Pancreas (tissue), 10 donors: ENCODE results near the gene PTPN6. TPM values are rescaled to one million over a fixed set of nuclear protein-coding genes. Genes with fewer than 3 reads are reported as not detected.

Experiments
- ATAC-seq, 4 donors: fragments of 200-7000 bp; cut with Tn5 transposase; one replicate each; pipeline versions ENCODE4 v1.8.0 to v1.9.1; 2020; ENCODE audit warnings: mild to moderate bottlenecking in 4 of 4, moderate library complexity in 4 of 4
- DNase-seq, 6 donors: peaks; one replicate each; pipeline ENCODE4 v3.0.0-alpha.2; 2020
- FAIRE-seq: peaks from 2 replicates; lab custom pipeline; 2012; peaks lifted over from hg19 to GRCh38; lab: Jason Lieb, UNC
- H3K27ac ChIP-seq, 4 donors: fragments of 200-600 bp; sonication (generic); 1 replicate in 3 of 4; 2 replicates in 1 of 4; pipeline versions ENCODE4 v1.5.0 to v1.8.0; 2020
- H3K27me3 ChIP-seq, 4 donors: fragments of 200-600 bp; one replicate each; pipeline ENCODE4 v1.8.0; 2021
- H3K36me3 ChIP-seq, 3 donors: fragments of 200-600 bp; sonication (generic) in 1 of 3; one replicate each; pipeline versions ENCODE4 v1.5.0 to v1.8.0; 2020 to 2021
- H3K4me1 ChIP-seq, 3 donors: fragments of 200-600 bp; one replicate each; pipeline ENCODE4 v1.8.0; 2021
- H3K4me3 ChIP-seq, 4 donors: fragments of 200-600 bp; sonication (generic) in 2 of 4; one replicate each; pipeline versions ENCODE4 v1.5.0 to v1.8.0; 2020 to 2021
- H3K9me3 ChIP-seq, 4 donors: fragments of 200-600 bp; one replicate each; pipeline ENCODE4 v1.8.0; 2021
- CTCF ChIP-seq, 4 donors: fragments of 200-600 bp; sonication (generic) in 3 of 4; IDR thresholded peaks; one replicate each; pipeline versions ENCODE4 v1.5.0 to v1.8.0; 2021; ENCODE audit warnings: antibody characterized with exemption in 4 of 4
- intact Hi-C, 3 donors: fragments of 100-400 bp; cut with DNase I; formaldehyde crosslinking; loops; one replicate each; pipeline versions ENCODE4 v1.11.1 to v1.14.2; 2022
- microRNA-seq, 2 donors: library from miRNA; unstranded; fragments of <30 nt; microRNA quantifications; one replicate each; pipeline versions ENCODE4 to v1.1.0, GENCODE V29; 2019 to 2020
- polyA plus RNA-seq, 2 donors: library from polyadenylated mRNA; stranded (reverse); fragments of 200-250 nt; gene quantifications; one replicate each; pipeline ENCODE4 v1.2.3, GENCODE V29; 2013
- total RNA-seq, 6 donors: library from RNA; stranded (reverse); fragmentation: NEBNext Ultra II Directional in 4 of 6; extraction: Animal tissue kit (Norgen Biotek cat#: 25700) in 4 of 6; gene quantifications; one replicate each; pipeline versions ENCODE4 v1.2.1 to v1.2.4, GENCODE V29; 2021 to 2023
- donor health status: healthy with polysubstance abuse.
- donor health status: DM: no; HTN: no; CAD: no; lungs with moderate emphysema.
- donor health status: DM: no; HTN: no; CAD: no.
- donor health status: control.
- donor health status: control.
- donor health status: Bipolar disorder and iron deficiency.
- donor health status: DM: yes; HTN: yes; CAD: no.
- donor health status: DM: no; HTN: no; CAD: no.
- donor health status: DM: no; HTN: no; CAD: no.
- donor health status: DM: yes; HTN: yes; CAD: no.

The PTPN6 gene
- total and polyA plus RNA-seq, 8 donors, result 13.3 to 53.1 (median 20.3) TPM

GRCh38 chr12:7009512-7009911 is 58.4 kb downstream of the PTPN6 start:
- Histone ChIP-seq H3K27ac (no peak overlapping the region), H3K4me1 (peaks cover 9 to 27% (median 25%) of the 10 kb centered on the region in 3 donors), H3K4me3 (no peak overlapping the region), H3K9me3 (no peaks in the 10 kb centered on the region), H3K36me3 (no peaks in the 10 kb centered on the region), H3K27me3 (no peaks in the 10 kb centered on the region)
- intact Hi-C loops, result no loop called here
- no peak for ATAC-seq
- TF ChIP-seq CTCF (IDR thresholded peaks at IDR 0.05), result no peak
- DNase-seq, result no peak
- FAIRE-seq, result no peak

Small RNA genes within 50 kb of the gene (microRNA-seq; reads per million reads assigned to microRNA genes)
- 4,196 to 8,906 reads per million in 2 donors for gene MIR141
- gene MIR200C, result 38,233 to 90,951 reads per million in 2 donors

Other genes starting within 250 kb of the PTPN6 start
- 10 to 100 TPM; 14.2 to 31.0 (median 23.8) TPM for gene COPS7A, start 227.3 kb upstream of the PTPN6 start, total RNA-seq
- gene COPS7A, start 227.3 kb upstream of the PTPN6 start, polyA plus RNA-seq, result 10 to 100 TPM; 29.5 to 39.6 TPM
- 10 to 100 TPM; 38.5 to 63.0 (median 54.0) TPM for gene MLF2, start 198.2 kb upstream of the PTPN6 start, total RNA-seq
- gene MLF2, start 198.2 kb upstream of the PTPN6 start, polyA plus RNA-seq, result 100 to 1,000 TPM in 1 of 2 donors, 10 to 100 TPM in 1; 74.7 to 111 TPM
- gene PTMS, start 185.0 kb upstream of the PTPN6 start, total RNA-seq, result 100 to 1,000 TPM in 1 of 6 donors, 10 to 100 TPM in 5; 41.0 to 117 (median 58.3) TPM
- gene PTMS, start 185.0 kb upstream of the PTPN6 start, polyA plus RNA-seq, result 100 to 1,000 TPM; 128 to 276 TPM
- gene LAG3, start 178.8 kb upstream of the PTPN6 start, total RNA-seq, result under 1 TPM in 5 of 6 donors, not detected in 1; 0.15 to 0.32 (median 0.19) TPM
- under 1 TPM; 0.70 to 0.91 TPM for gene LAG3, start 178.8 kb upstream of the PTPN6 start, polyA plus RNA-seq
- 10 to 100 TPM in 1 of 6 donors, 1 to 10 TPM in 5; 1.2 to 19.9 (median 4.0) TPM for gene CD4, start 161.8 kb upstream of the PTPN6 start, total RNA-seq
- gene CD4, start 161.8 kb upstream of the PTPN6 start, polyA plus RNA-seq, result 1 to 10 TPM; 1.2 to 2.0 TPM
- gene GPR162, start 129.5 kb upstream of the PTPN6 start, total RNA-seq, result 1 to 10 TPM in 2 of 6 donors, under 1 TPM in 4; 0.41 to 4.9 (median 0.85) TPM
- 1 to 10 TPM; 5.2 to 8.8 TPM for gene GPR162, start 129.5 kb upstream of the PTPN6 start, polyA plus RNA-seq
- 10 to 100 TPM in 2 of 6 donors, 1 to 10 TPM in 4; 5.6 to 17.3 (median 9.2) TPM for gene P3H3, start 122.9 kb upstream of the PTPN6 start, total RNA-seq
- 10 to 100 TPM; 21.6 to 32.8 TPM for gene P3H3, start 122.9 kb upstream of the PTPN6 start, polyA plus RNA-seq
- gene GNB3, start 110.4 kb upstream of the PTPN6 start, total RNA-seq, result 1 to 10 TPM in 5 of 6 donors, under 1 TPM in 1; 0.89 to 2.7 (median 1.5) TPM
- gene GNB3, start 110.4 kb upstream of the PTPN6 start, polyA plus RNA-seq, result 10 to 100 TPM in 1 of 2 donors, 1 to 10 TPM in 1; 6.2 to 12.6 TPM
- gene CDCA3, start 100.1 kb upstream of the PTPN6 start, total RNA-seq, result 1 to 10 TPM in 1 of 6 donors, under 1 TPM in 5; 0.08 to 1.1 (median 0.56) TPM
- 1 to 10 TPM in 1 of 2 donors, under 1 TPM in 1; 0.80 to 1.2 TPM for gene CDCA3, start 100.1 kb upstream of the PTPN6 start, polyA plus RNA-seq
- gene USP5, start 99.2 kb upstream of the PTPN6 start, total RNA-seq, result 10 to 100 TPM; 17.8 to 38.4 (median 29.2) TPM
- gene USP5, start 99.2 kb upstream of the PTPN6 start, polyA plus RNA-seq, result 10 to 100 TPM; 18.3 to 25.2 TPM
- gene TPI1, start 83.8 kb upstream of the PTPN6 start, total RNA-seq, result 100 to 1,000 TPM in 4 of 6 donors, 10 to 100 TPM in 2; 88.5 to 211 (median 128) TPM
- gene TPI1, start 83.8 kb upstream of the PTPN6 start, polyA plus RNA-seq, result 100 to 1,000 TPM in 1 of 2 donors, 10 to 100 TPM in 1; 93.1 to 247 TPM
- gene SPSB2, start 78.1 kb upstream of the PTPN6 start, total RNA-seq, result 1 to 10 TPM; 3.1 to 5.2 (median 4.4) TPM
- gene SPSB2, start 78.1 kb upstream of the PTPN6 start, polyA plus RNA-seq, result 10 to 100 TPM; 10.6 to 12.5 TPM
- gene LRRC23, start 46.5 kb upstream of the PTPN6 start, total RNA-seq, result 1 to 10 TPM; 1.7 to 5.2 (median 3.4) TPM
- 10 to 100 TPM in 1 of 2 donors, 1 to 10 TPM in 1; 8.8 to 13.0 TPM for gene LRRC23, start 46.5 kb upstream of the PTPN6 start, polyA plus RNA-seq
- gene ENO2, start 36.8 kb upstream of the PTPN6 start, total RNA-seq, result 1 to 10 TPM; 2.3 to 8.0 (median 4.5) TPM
- gene ENO2, start 36.8 kb upstream of the PTPN6 start, polyA plus RNA-seq, result 10 to 100 TPM; 12.7 to 53.6 TPM
- gene ATN1, start 23.4 kb upstream of the PTPN6 start, total RNA-seq, result 10 to 100 TPM; 30.9 to 54.5 (median 36.2) TPM
- gene ATN1, start 23.4 kb upstream of the PTPN6 start, polyA plus RNA-seq, result 100 to 1,000 TPM; 110 to 113 TPM
- not detected for gene RNU7-1, start 7.5 kb upstream of the PTPN6 start, total RNA-seq
- gene RNU7-1, start 7.5 kb upstream of the PTPN6 start, polyA plus RNA-seq, result not detected
- gene C12orf57, start 7.3 kb upstream of the PTPN6 start, total RNA-seq, result 100 to 1,000 TPM in 2 of 6 donors, 10 to 100 TPM in 4; 86.8 to 154 (median 97.6) TPM
- gene C12orf57, start 7.3 kb upstream of the PTPN6 start, polyA plus RNA-seq, result 100 to 1,000 TPM; 176 to 314 TPM
- gene PHB2, start 19.3 kb downstream of the PTPN6 start, total RNA-seq, result 100 to 1,000 TPM in 3 of 6 donors, 10 to 100 TPM in 3; 79.7 to 139 (median 101) TPM
- 10 to 100 TPM; 74.7 to 91.9 TPM for gene PHB2, start 19.3 kb downstream of the PTPN6 start, polyA plus RNA-seq
- gene EMG1, start 19.6 kb downstream of the PTPN6 start, total RNA-seq, result 10 to 100 TPM in 5 of 6 donors, 1 to 10 TPM in 1; 8.9 to 20.2 (median 17.0) TPM
- gene EMG1, start 19.6 kb downstream of the PTPN6 start, polyA plus RNA-seq, result 10 to 100 TPM in 1 of 2 donors, 1 to 10 TPM in 1; 9.4 to 12.9 TPM
- 10 to 100 TPM; 22.4 to 36.5 (median 32.4) TPM for gene LPCAT3, start 67.1 kb downstream of the PTPN6 start, total RNA-seq
- gene LPCAT3, start 67.1 kb downstream of the PTPN6 start, polyA plus RNA-seq, result 10 to 100 TPM; 23.0 to 32.6 TPM
- gene C1S, start 109.4 kb downstream of the PTPN6 start, total RNA-seq, result 100 to 1,000 TPM in 1 of 6 donors, 10 to 100 TPM in 5; 20.4 to 162 (median 58.8) TPM
- gene C1S, start 109.4 kb downstream of the PTPN6 start, polyA plus RNA-seq, result 10 to 100 TPM; 36.5 to 47.2 TPM
- gene C1R, start 141.1 kb downstream of the PTPN6 start, total RNA-seq, result 100 to 1,000 TPM in 2 of 6 donors, 10 to 100 TPM in 4; 20.2 to 212 (median 66.8) TPM
- 10 to 100 TPM; 54.9 to 66.1 TPM for gene C1R, start 141.1 kb downstream of the PTPN6 start, polyA plus RNA-seq
- 10 to 100 TPM; 36.8 to 57.7 (median 44.7) TPM for gene C1RL, start 157.9 kb downstream of the PTPN6 start, total RNA-seq
- 10 to 100 TPM; 36.5 to 60.5 TPM for gene C1RL, start 157.9 kb downstream of the PTPN6 start, polyA plus RNA-seq
- 1 to 10 TPM in 5 of 6 donors, under 1 TPM in 1; 0.73 to 3.2 (median 2.2) TPM for gene RBP5, start 177.5 kb downstream of the PTPN6 start, total RNA-seq
- gene RBP5, start 177.5 kb downstream of the PTPN6 start, polyA plus RNA-seq, result 1 to 10 TPM; 3.9 to 7.8 TPM
- 10 to 100 TPM in 5 of 6 donors, 1 to 10 TPM in 1; 7.8 to 26.2 (median 13.1) TPM for gene CLSTN3, start 179.0 kb downstream of the PTPN6 start, total RNA-seq
- 10 to 100 TPM; 21.6 to 25.8 TPM for gene CLSTN3, start 179.0 kb downstream of the PTPN6 start, polyA plus RNA-seq
- 10 to 100 TPM; 25.7 to 37.7 (median 34.1) TPM for gene PEX5, start 238.3 kb downstream of the PTPN6 start, total RNA-seq
- 10 to 100 TPM; 14.9 to 21.6 TPM for gene PEX5, start 238.3 kb downstream of the PTPN6 start, polyA plus RNA-seq